WTC11 (cell line): ENCODE data around the gene ACTL8. TPM values are rescaled to one million over a fixed set of nuclear protein-coding genes. Genes with fewer than 3 reads are reported as not detected.

ENCODE experiments used
- ATAC-seq: fragments of 200-7000 bp; cut with Tn5 transposase; 2 replicates; pipeline ENCODE4 v1.10.0; 2021; ENCODE audit warnings: mild to moderate bottlenecking, moderate library complexity
- CTCF ChIA-PET: fragments of 300-600 bp; sonication (Branson Sonifier 250); formaldehyde crosslinking; loops from one replicate; lab custom pipeline; 2021; ENCODE audit warnings: antibody characterized with exemption; lab: Charles Lee
- POLR2A ChIA-PET: fragments of 350-600 bp; sonication (Branson Sonifier 250); formaldehyde crosslinking; loops from one replicate; lab custom pipeline; 2021; ENCODE audit warnings: antibody characterized with exemption; lab: Charles Lee
- DNase-seq: peaks from one replicate; pipeline ENCODE4 v3.0.0; 2021; ENCODE audit warnings: low spot score
- H3K27ac Mint-ChIP-seq: 2 replicates; pipeline ENCODE4 v1.8.0; 2021; ENCODE audit warnings: mixed read lengths
- H3K27me3 Mint-ChIP-seq: 2 replicates; pipeline ENCODE4 v1.8.0; 2021; ENCODE audit warnings: low read depth, mild to moderate bottlenecking, moderate library complexity, mixed read lengths
- H3K36me3 Mint-ChIP-seq: 2 replicates; pipeline ENCODE4 v1.8.0; 2021; ENCODE audit warnings: mixed read lengths
- H3K4me1 Mint-ChIP-seq: 2 replicates; pipeline ENCODE4 v1.8.0; 2022; ENCODE audit warnings: mixed read lengths
- H3K4me3 Mint-ChIP-seq: 2 replicates; pipeline ENCODE4 v1.8.0; 2021; ENCODE audit warnings: mild to moderate bottlenecking, moderate library complexity, mixed read lengths
- H3K9me3 Mint-ChIP-seq: 2 replicates; pipeline ENCODE4 v1.8.0; 2021; ENCODE audit warnings: mixed read lengths
- CREM ChIP-seq: sonication (generic); formaldehyde crosslinking; IDR thresholded peaks from 2 replicates; pipeline ENCODE4 v1.8.1; 2022; ENCODE audit warnings: mild to moderate bottlenecking, missing genetic modification reagents, moderate library complexity
- E2F5 ChIP-seq: sonication (generic); formaldehyde crosslinking; IDR thresholded peaks from 2 replicates; pipeline ENCODE4 v1.8.1; 2022; ENCODE audit warnings: mild to moderate bottlenecking, moderate library complexity, missing genetic modification reagents
- FOXJ3 ChIP-seq: sonication (generic); formaldehyde crosslinking; IDR thresholded peaks from 2 replicates; pipeline ENCODE4 v1.9.0; 2021; ENCODE audit warnings: missing genetic modification reagents, mild to moderate bottlenecking, borderline replicate concordance
- HMGA2 ChIP-seq: fragments of 250-450 bp; sonication (Bioruptor Pico); IDR thresholded peaks from 2 replicates; pipeline ENCODE4 v1.4.0; 2021; ENCODE audit warnings: mild to moderate bottlenecking, moderate library complexity
- IRF1 ChIP-seq: sonication (generic); formaldehyde crosslinking; IDR thresholded peaks from 2 replicates; pipeline ENCODE4 v1.8.0; 2023; ENCODE audit warnings: missing genetic modification reagents
- KAT7 ChIP-seq: sonication (generic); formaldehyde crosslinking; IDR thresholded peaks from 2 replicates; pipeline ENCODE4 v1.8.1; 2023; ENCODE audit warnings: missing genetic modification reagents, mild to moderate bottlenecking, borderline replicate concordance
- NR1H2 ChIP-seq: sonication (generic); formaldehyde crosslinking; IDR thresholded peaks from 2 replicates; pipeline ENCODE4 v1.9.0; 2021; ENCODE audit warnings: mild to moderate bottlenecking, moderate library complexity, missing genetic modification reagents
- NR3C1 ChIP-seq: sonication (generic); formaldehyde crosslinking; conservative IDR thresholded peaks from 2 replicates; pipeline ENCODE4 v1.8.1; 2023; ENCODE audit warnings: low read depth, mild to moderate bottlenecking, missing genetic modification reagents
- OVOL2 ChIP-seq: fragments of 250-450 bp; sonication (Bioruptor Pico); IDR thresholded peaks from 2 replicates; pipeline ENCODE4 v1.9.0; 2021; ENCODE audit warnings: mild to moderate bottlenecking, borderline replicate concordance
- SMAD3 ChIP-seq: sonication (generic); formaldehyde crosslinking; IDR thresholded peaks from 2 replicates; pipeline ENCODE4 v1.8.0; 2022; ENCODE audit warnings: missing genetic modification reagents, mild to moderate bottlenecking, borderline replicate concordance
- TEAD4 ChIP-seq: sonication (generic); formaldehyde crosslinking; IDR thresholded peaks from 2 replicates; pipeline ENCODE4 v1.8.0; 2022; ENCODE audit warnings: mild to moderate bottlenecking, missing genetic modification reagents
- TP53 ChIP-seq: sonication (generic); formaldehyde crosslinking; IDR thresholded peaks from 2 replicates; pipeline ENCODE4 v1.8.1; 2023; ENCODE audit warnings: mild to moderate bottlenecking, missing genetic modification reagents
- ZNF219 ChIP-seq: sonication (generic); formaldehyde crosslinking; IDR thresholded peaks from 2 replicates; pipeline ENCODE4 v1.8.0; 2023; ENCODE audit warnings: missing genetic modification reagents, mild to moderate bottlenecking, borderline replicate concordance
- ZNF423 ChIP-seq: fragments of 250-450 bp; sonication (Bioruptor Pico); IDR thresholded peaks from 2 replicates; pipeline ENCODE4 v2.1.2; 2022; ENCODE audit warnings: mild to moderate bottlenecking, moderate library complexity
- total RNA-seq: library from RNA; stranded (reverse); gene quantifications from 3 replicates; pipeline ENCODE4 v1.2.3, GENCODE V29; 2021
- TF ChIP-seq, protein P1 (sequence below): sonication (generic); formaldehyde crosslinking; IDR thresholded peaks from 2 replicates; pipeline ENCODE4 v1.8.0; 2022; ENCODE audit warnings: missing genetic modification reagents
- TF ChIP-seq, protein P2 (sequence below): fragments of 250-450 bp; sonication (Bioruptor Pico); IDR thresholded peaks from 2 replicates; pipeline ENCODE4 v1.9.0; 2021; ENCODE audit warnings: mild to moderate bottlenecking
- TF ChIP-seq, protein P3 (sequence below): fragments of 200-600 bp; IDR thresholded peaks from 2 replicates; pipeline ENCODE4 v1.8.0; 2022; ENCODE audit warnings: antibody characterized with exemption
- TF ChIP-seq, protein P4 (sequence below): sonication (generic); formaldehyde crosslinking; IDR thresholded peaks from 2 replicates; pipeline ENCODE4 v1.8.0; 2022; ENCODE audit warnings: mild to moderate bottlenecking, missing genetic modification reagents
- TF ChIP-seq, protein P5 (sequence below): sonication (generic); formaldehyde crosslinking; IDR thresholded peaks from 2 replicates; pipeline ENCODE4 v1.8.1; 2023; ENCODE audit warnings: mild to moderate bottlenecking, missing genetic modification reagents, moderate library complexity
- TF ChIP-seq, protein P6 (sequence below): fragments of 250-450 bp; sonication (Bioruptor Pico); IDR thresholded peaks from 2 replicates; pipeline ENCODE4 v1.9.0; 2021; ENCODE audit warnings: mild to moderate bottlenecking, borderline replicate concordance

ACTL8 gene
- total RNA-seq, 1 experiment from 2014 or later: 1.6 TPM

DNA sequence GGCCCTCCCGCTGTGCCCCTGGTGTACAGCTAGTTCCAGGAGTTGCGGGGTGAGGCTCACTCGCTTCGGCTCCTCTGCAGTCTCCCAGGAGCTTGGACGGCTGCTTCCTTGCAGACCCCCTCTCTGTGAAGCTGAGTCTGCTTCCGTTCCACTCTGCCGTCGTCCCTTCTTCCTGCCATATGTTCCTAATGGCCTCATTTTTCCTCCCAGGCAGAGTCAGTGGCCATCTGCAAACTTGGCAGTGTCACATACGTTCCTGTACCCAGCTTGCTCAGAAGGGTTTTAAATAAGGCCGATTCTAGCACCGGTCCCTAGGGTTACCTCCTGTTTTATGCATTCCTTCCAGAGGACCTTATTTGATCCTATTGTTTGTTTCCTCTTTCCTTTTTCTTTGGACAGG is 21.3 kb downstream of the ACTL8 start:
- DNase-seq: no peak
- no peak overlapping the region for H3K27ac Mint-ChIP-seq
- no peak for TF ChIP-seq HMGA2 (CRISPR knock-in tag)
- TF ChIP-seq NR3C1 (CRISPR knock-in tag): no peak
- no peak for TF ChIP-seq ZNF219 (CRISPR knock-in tag)
- TF ChIP-seq CREM (CRISPR knock-in tag): no peak
- no peak for ATAC-seq
- no peaks in the 10 kb centered on the region for H3K36me3 Mint-ChIP-seq
- no peaks in the 10 kb centered on the region; the same call in 1 of the 2 replicates for H3K4me1 Mint-ChIP-seq
- CTCF ChIA-PET: interaction anchor here (0.7 to 1.3 kb wide), 3 partner anchors 49 to 304 kb away, joined by 3 to 4 read pairs (median 3); no protein-coding TSS in a partner anchor
- H3K9me3 Mint-ChIP-seq: peaks cover 5% of the 10 kb centered on the region
- POLR2A ChIA-PET: no interaction called here
- H3K4me3 Mint-ChIP-seq: no peak overlapping the region
- H3K27me3 Mint-ChIP-seq: no peaks in the 10 kb centered on the region; the same call in 1 of the 2 replicates

DNA sequence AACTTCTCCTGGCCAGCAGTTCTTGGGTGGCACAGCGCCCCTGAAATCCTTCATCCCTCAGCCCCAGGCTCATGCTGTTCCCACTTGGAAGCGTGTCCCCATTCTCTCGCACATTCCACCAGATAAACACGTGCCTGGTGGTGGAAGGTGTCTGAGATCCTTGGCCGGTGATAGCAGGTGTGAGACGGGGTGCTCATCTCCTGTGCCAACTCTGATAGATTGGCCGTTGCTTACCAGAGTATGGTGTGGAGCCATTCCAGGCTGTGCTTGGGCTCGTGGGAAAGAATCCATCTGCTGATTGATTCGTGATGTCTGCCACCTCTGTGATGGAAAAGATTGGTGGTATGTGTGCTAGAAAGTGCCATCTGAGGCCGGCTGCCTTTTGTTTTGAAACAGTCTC is 22.2 kb downstream of the ACTL8 start:
- peaks cover 5% of the 10 kb centered on the region; the same call in 1 of the 2 replicates for H3K27me3 Mint-ChIP-seq

More for the DNA sequence above, 22.2 kb downstream of the ACTL8 start:
- DNase-seq (no peak), ATAC-seq (no peak)
- no peak overlapping the region for H3K4me3 Mint-ChIP-seq
- H3K27ac Mint-ChIP-seq: no peak overlapping the region
- CTCF ChIA-PET: interaction anchor here (0.9 kb wide), 1 partner anchor 49 kb away, joined by 3 read pairs; no protein-coding TSS in a partner anchor
- H3K4me1 Mint-ChIP-seq: no peaks in the 10 kb centered on the region; the same call in 1 of the 2 replicates
- H3K36me3 Mint-ChIP-seq: no peaks in the 10 kb centered on the region
- POLR2A ChIA-PET: no interaction called here
- TF ChIP-seq OVOL2 (CRISPR knock-in tag): no peak
- no peak for TF ChIP-seq KAT7
- TF ChIP-seq TEAD4: no peak
- TF ChIP-seq FOXJ3 (CRISPR knock-in tag): no peak
- no peak for TF ChIP-seq NR1H2
- TF ChIP-seq, protein P1, sequence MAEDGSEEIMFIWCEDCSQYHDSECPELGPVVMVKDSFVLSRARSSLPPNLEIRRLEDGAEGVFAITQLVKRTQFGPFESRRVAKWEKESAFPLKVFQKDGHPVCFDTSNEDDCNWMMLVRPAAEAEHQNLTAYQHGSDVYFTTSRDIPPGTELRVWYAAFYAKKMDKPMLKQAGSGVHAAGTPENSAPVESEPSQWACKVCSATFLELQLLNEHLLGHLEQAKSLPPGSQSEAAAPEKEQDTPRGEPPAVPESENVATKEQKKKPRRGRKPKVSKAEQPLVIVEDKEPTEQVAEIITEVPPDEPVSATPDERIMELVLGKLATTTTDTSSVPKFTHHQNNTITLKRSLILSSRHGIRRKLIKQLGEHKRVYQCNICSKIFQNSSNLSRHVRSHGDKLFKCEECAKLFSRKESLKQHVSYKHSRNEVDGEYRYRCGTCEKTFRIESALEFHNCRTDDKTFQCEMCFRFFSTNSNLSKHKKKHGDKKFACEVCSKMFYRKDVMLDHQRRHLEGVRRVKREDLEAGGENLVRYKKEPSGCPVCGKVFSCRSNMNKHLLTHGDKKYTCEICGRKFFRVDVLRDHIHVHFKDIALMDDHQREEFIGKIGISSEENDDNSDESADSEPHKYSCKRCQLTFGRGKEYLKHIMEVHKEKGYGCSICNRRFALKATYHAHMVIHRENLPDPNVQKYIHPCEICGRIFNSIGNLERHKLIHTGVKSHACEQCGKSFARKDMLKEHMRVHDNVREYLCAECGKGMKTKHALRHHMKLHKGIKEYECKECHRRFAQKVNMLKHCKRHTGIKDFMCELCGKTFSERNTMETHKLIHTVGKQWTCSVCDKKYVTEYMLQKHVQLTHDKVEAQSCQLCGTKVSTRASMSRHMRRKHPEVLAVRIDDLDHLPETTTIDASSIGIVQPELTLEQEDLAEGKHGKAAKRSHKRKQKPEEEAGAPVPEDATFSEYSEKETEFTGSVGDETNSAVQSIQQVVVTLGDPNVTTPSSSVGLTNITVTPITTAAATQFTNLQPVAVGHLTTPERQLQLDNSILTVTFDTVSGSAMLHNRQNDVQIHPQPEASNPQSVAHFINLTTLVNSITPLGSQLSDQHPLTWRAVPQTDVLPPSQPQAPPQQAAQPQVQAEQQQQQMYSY (CRISPR knock-in tag): no peak
- TF ChIP-seq, protein P2, sequence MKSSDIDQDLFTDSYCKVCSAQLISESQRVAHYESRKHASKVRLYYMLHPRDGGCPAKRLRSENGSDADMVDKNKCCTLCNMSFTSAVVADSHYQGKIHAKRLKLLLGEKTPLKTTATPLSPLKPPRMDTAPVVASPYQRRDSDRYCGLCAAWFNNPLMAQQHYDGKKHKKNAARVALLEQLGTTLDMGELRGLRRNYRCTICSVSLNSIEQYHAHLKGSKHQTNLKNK (CRISPR knock-in tag): no peak
- TF ChIP-seq ZNF219 (CRISPR knock-in tag): no peak
- TF ChIP-seq TP53 (CRISPR knock-in tag): no peak
- TF ChIP-seq, protein P3, sequence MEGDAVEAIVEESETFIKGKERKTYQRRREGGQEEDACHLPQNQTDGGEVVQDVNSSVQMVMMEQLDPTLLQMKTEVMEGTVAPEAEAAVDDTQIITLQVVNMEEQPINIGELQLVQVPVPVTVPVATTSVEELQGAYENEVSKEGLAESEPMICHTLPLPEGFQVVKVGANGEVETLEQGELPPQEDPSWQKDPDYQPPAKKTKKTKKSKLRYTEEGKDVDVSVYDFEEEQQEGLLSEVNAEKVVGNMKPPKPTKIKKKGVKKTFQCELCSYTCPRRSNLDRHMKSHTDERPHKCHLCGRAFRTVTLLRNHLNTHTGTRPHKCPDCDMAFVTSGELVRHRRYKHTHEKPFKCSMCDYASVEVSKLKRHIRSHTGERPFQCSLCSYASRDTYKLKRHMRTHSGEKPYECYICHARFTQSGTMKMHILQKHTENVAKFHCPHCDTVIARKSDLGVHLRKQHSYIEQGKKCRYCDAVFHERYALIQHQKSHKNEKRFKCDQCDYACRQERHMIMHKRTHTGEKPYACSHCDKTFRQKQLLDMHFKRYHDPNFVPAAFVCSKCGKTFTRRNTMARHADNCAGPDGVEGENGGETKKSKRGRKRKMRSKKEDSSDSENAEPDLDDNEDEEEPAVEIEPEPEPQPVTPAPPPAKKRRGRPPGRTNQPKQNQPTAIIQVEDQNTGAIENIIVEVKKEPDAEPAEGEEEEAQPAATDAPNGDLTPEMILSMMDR: no peak
- no peak for TF ChIP-seq SMAD3
- TF ChIP-seq, protein P4, sequence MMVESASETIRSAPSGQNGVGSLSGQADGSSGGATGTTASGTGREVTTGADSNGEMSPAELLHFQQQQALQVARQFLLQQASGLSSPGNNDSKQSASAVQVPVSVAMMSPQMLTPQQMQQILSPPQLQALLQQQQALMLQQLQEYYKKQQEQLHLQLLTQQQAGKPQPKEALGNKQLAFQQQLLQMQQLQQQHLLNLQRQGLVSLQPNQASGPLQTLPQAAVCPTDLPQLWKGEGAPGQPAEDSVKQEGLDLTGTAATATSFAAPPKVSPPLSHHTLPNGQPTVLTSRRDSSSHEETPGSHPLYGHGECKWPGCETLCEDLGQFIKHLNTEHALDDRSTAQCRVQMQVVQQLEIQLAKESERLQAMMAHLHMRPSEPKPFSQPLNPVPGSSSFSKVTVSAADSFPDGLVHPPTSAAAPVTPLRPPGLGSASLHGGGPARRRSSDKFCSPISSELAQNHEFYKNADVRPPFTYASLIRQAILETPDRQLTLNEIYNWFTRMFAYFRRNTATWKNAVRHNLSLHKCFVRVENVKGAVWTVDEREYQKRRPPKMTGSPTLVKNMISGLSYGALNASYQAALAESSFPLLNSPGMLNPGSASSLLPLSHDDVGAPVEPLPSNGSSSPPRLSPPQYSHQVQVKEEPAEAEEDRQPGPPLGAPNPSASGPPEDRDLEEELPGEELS: no peak
- TF ChIP-seq IRF1 (CRISPR knock-in tag): no peak
- TF ChIP-seq E2F5: no peak
- TF ChIP-seq ZNF423 (CRISPR knock-in tag): no peak
- TF ChIP-seq, protein P5, sequence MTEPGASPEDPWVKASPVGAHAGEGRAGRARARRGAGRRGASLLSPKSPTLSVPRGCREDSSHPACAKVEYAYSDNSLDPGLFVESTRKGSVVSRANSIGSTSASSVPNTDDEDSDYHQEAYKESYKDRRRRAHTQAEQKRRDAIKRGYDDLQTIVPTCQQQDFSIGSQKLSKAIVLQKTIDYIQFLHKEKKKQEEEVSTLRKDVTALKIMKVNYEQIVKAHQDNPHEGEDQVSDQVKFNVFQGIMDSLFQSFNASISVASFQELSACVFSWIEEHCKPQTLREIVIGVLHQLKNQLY (CRISPR knock-in tag): no peak
- TF ChIP-seq, protein P6, sequence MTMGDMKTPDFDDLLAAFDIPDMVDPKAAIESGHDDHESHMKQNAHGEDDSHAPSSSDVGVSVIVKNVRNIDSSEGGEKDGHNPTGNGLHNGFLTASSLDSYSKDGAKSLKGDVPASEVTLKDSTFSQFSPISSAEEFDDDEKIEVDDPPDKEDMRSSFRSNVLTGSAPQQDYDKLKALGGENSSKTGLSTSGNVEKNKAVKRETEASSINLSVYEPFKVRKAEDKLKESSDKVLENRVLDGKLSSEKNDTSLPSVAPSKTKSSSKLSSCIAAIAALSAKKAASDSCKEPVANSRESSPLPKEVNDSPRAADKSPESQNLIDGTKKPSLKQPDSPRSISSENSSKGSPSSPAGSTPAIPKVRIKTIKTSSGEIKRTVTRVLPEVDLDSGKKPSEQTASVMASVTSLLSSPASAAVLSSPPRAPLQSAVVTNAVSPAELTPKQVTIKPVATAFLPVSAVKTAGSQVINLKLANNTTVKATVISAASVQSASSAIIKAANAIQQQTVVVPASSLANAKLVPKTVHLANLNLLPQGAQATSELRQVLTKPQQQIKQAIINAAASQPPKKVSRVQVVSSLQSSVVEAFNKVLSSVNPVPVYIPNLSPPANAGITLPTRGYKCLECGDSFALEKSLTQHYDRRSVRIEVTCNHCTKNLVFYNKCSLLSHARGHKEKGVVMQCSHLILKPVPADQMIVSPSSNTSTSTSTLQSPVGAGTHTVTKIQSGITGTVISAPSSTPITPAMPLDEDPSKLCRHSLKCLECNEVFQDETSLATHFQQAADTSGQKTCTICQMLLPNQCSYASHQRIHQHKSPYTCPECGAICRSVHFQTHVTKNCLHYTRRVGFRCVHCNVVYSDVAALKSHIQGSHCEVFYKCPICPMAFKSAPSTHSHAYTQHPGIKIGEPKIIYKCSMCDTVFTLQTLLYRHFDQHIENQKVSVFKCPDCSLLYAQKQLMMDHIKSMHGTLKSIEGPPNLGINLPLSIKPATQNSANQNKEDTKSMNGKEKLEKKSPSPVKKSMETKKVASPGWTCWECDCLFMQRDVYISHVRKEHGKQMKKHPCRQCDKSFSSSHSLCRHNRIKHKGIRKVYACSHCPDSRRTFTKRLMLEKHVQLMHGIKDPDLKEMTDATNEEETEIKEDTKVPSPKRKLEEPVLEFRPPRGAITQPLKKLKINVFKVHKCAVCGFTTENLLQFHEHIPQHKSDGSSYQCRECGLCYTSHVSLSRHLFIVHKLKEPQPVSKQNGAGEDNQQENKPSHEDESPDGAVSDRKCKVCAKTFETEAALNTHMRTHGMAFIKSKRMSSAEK: no peak
- peaks cover 5% of the 10 kb centered on the region for H3K9me3 Mint-ChIP-seq
